Activated B cell treated with CpG ODN at 0.5 μM for 24 hours (primary cell): ENCODE data around the gene TCF12. TPM values are rescaled to one million over a fixed set of nuclear protein-coding genes. Genes with fewer than 3 reads are reported as not detected.
A peak's percentile ranks its signal among the peaks of the same experiment; 100 is the strongest.

ENCODE experiments used
- ATAC-seq: fragments of 200-7000 bp; cut with Tn5 transposase; one replicate; pipeline ENCODE4 v1.10.0; 2021; ENCODE audit warnings: low read depth, mild to moderate bottlenecking, moderate library complexity
- CTCF ChIA-PET: fragments of 350-600 bp; sonication (Branson Sonifier 250); formaldehyde crosslinking; loops from one replicate; lab custom pipeline; 2021; ENCODE audit warnings: antibody characterized with exemption; lab: Charles Lee
- POLR2A ChIA-PET: fragments of 350-600 bp; sonication (Branson Sonifier 250); formaldehyde crosslinking; loops from one replicate; lab custom pipeline; 2021; ENCODE audit warnings: antibody characterized with exemption; lab: Charles Lee
- DNase-seq: peaks from one replicate; pipeline ENCODE4 v3.0.0; 2022
- H3K27ac Mint-ChIP-seq: one replicate; pipeline ENCODE4 v1.8.0; 2020; ENCODE audit warnings: mixed read lengths
- H3K27me3 Mint-ChIP-seq: one replicate; pipeline ENCODE4 v1.8.0; 2021; ENCODE audit warnings: mixed read lengths
- H3K36me3 Mint-ChIP-seq: one replicate; pipeline ENCODE4 v1.8.0; 2021; ENCODE audit warnings: low read depth, mixed read lengths
- H3K4me1 Mint-ChIP-seq: one replicate; pipeline ENCODE4 v1.8.0; 2021; ENCODE audit warnings: mixed read lengths
- H3K4me3 Mint-ChIP-seq: one replicate; pipeline ENCODE4 v1.8.0; 2020; ENCODE audit warnings: mild to moderate bottlenecking, mixed read lengths
- H3K9me3 Mint-ChIP-seq: one replicate; pipeline ENCODE4 v1.8.0; 2020; ENCODE audit warnings: mixed read lengths
- intact Hi-C: fragments of 100-400 bp; cut with micrococcal nuclease; formaldehyde crosslinking; loops from one replicate; pipeline ENCODE4 v1.15.1; 2024
- total RNA-seq: library from RNA; stranded (reverse); gene quantifications from 2 replicates; pipeline ENCODE4 v1.2.3, GENCODE V29; 2022
- TF ChIP-seq, protein P1 (sequence below): fragments of 200-600 bp; IDR thresholded peaks from one replicate; pipeline ENCODE4 v1.8.0; 2022; ENCODE audit warnings: antibody characterized with exemption, mild to moderate bottlenecking

TCF12 gene
- total RNA-seq, 1 donor from 2014 or later, result 119 TPM

DNA sequence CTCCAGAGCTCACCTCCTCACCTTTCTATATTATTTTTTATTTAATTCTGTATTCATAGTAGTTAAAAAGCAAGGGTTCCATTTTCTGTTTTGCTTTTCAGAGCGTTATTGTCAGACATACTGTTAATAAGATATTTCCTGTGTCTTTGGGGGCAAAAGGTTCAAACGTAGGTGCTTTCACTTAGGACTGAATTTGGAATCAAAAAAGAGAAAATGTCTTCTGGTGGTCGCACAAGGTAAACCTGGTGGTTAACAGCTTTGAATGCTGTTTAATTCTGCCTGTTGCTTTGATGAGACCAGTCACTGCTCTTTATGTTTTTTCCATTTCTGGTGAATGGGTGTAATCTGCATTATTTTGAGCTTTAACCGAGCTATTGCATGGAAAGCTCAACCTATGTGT, 212.5 kb downstream of the TCF12 start:
- intact Hi-C loops, result loop anchor here (5.0 kb wide), 1 partner anchor 34 kb away; no protein-coding TSS in a partner anchor
- TF ChIP-seq, protein P1, sequence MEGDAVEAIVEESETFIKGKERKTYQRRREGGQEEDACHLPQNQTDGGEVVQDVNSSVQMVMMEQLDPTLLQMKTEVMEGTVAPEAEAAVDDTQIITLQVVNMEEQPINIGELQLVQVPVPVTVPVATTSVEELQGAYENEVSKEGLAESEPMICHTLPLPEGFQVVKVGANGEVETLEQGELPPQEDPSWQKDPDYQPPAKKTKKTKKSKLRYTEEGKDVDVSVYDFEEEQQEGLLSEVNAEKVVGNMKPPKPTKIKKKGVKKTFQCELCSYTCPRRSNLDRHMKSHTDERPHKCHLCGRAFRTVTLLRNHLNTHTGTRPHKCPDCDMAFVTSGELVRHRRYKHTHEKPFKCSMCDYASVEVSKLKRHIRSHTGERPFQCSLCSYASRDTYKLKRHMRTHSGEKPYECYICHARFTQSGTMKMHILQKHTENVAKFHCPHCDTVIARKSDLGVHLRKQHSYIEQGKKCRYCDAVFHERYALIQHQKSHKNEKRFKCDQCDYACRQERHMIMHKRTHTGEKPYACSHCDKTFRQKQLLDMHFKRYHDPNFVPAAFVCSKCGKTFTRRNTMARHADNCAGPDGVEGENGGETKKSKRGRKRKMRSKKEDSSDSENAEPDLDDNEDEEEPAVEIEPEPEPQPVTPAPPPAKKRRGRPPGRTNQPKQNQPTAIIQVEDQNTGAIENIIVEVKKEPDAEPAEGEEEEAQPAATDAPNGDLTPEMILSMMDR, result no peak
- Mint-ChIP-seq H3K9me3 (no peaks in the 10 kb centered on the region), H3K36me3 (peaks cover 21% of the 10 kb centered on the region), H3K4me1 (peaks cover 23% of the 10 kb centered on the region), H3K27me3 (no peaks in the 10 kb centered on the region), H3K4me3 (no peak overlapping the region), H3K27ac (no peak overlapping the region)
- ATAC-seq (no peak), DNase-seq (no peak)
- CTCF ChIA-PET, result interaction anchor here (0.8 to 1.1 kb wide), 3 partner anchors 14 to 175 kb away, joined by 3 read pairs; no protein-coding TSS in a partner anchor
- POLR2A ChIA-PET, result no interaction called here

- CTCF ChIA-PET, result interaction anchor here (0.7 to 1.2 kb wide), 2 partner anchors 13 to 395 kb away, joined by 3 read pairs; no protein-coding TSS in a partner anchor
- DNase-seq (no peak), ATAC-seq (peak; percentile 61)
- intact Hi-C loops, result loop anchor here (5.0 kb wide), 1 partner anchor 36 kb away; no protein-coding TSS in a partner anchor
- TF ChIP-seq, protein P1, result no peak
- Mint-ChIP-seq H3K36me3 (peaks cover 8% of the 10 kb centered on the region), H3K4me1 (peaks cover 30% of the 10 kb centered on the region), H3K4me3 (peak overlapping the region; percentile 12), H3K27me3 (no peaks in the 10 kb centered on the region), H3K9me3 (no peaks in the 10 kb centered on the region), H3K27ac (peak overlapping the region; percentile 54)
- POLR2A ChIA-PET, result no interaction called here
Measured at GRCh38 chr15:57133127-57133968, 214.9 kb downstream of the TCF12 start.

- H3K4me3 Mint-ChIP-seq, result no peak overlapping the region
- TF ChIP-seq, protein P1, result no peak
- intact Hi-C loops, result loop anchor here (5.0 kb wide), 1 partner anchor 37 kb away; no protein-coding TSS in a partner anchor
- ATAC-seq (no peak), DNase-seq (no peak)
- ChIA-PET CTCF (interaction anchor here (0.7 to 1.3 kb wide), 2 partner anchors 12 to 172 kb away, joined by 3 read pairs; no protein-coding TSS in a partner anchor), POLR2A (no interaction called here)
- no peaks in the 10 kb centered on the region for H3K27me3 Mint-ChIP-seq
- peaks cover 30% of the 10 kb centered on the region for H3K4me1 Mint-ChIP-seq
- peaks cover 7% of the 10 kb centered on the region for H3K36me3 Mint-ChIP-seq
- no peak overlapping the region for H3K27ac Mint-ChIP-seq
- no peaks in the 10 kb centered on the region for H3K9me3 Mint-ChIP-seq
Measured at GRCh38 chr15:57134071-57134605, 215.7 kb downstream of the TCF12 start.

DNA sequence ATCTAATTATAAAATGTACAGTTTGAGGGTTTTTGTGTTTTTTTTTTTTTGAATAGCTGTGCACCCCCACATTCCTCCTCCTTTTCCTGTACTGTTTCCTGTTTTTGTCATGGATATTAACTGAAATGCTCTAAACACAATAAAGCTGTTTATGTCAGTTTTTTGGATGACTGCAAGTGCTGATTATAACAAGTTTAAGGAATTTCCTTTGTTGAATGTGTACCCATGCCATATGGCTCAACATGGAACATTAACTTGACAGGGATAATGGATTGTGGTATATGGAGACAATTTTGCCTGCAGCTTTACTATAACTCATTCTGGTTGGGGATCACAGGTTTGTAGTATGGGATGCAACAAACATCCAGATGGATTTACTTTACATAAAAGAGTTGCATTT, 216.4 kb downstream of the TCF12 start:
- TF ChIP-seq, protein P1, result no peak
- no peak overlapping the region for H3K27ac Mint-ChIP-seq

More for the DNA sequence above, 216.4 kb downstream of the TCF12 start:
- no peaks in the 10 kb centered on the region for H3K27me3 Mint-ChIP-seq
- no peak for DNase-seq
- no peaks in the 10 kb centered on the region for H3K9me3 Mint-ChIP-seq
- intact Hi-C loops, result loop anchor here (5.0 kb wide), 1 partner anchor 38 kb away; no protein-coding TSS in a partner anchor
- H3K36me3 Mint-ChIP-seq, result peaks cover 4% of the 10 kb centered on the region
- ATAC-seq, result no peak
- no peak overlapping the region for H3K4me3 Mint-ChIP-seq
- H3K4me1 Mint-ChIP-seq, result peaks cover 30% of the 10 kb centered on the region
- ChIA-PET POLR2A (no interaction called here), CTCF (interaction anchor here (1.3 to 1.9 kb wide), 3 partner anchors 12 to 216 kb away, joined by 3 to 9 read pairs (median 3); partner anchors contain the start of gene TCF12)
